ENCODE data around the gene GATA3.

The GATA3 gene

DNA sequence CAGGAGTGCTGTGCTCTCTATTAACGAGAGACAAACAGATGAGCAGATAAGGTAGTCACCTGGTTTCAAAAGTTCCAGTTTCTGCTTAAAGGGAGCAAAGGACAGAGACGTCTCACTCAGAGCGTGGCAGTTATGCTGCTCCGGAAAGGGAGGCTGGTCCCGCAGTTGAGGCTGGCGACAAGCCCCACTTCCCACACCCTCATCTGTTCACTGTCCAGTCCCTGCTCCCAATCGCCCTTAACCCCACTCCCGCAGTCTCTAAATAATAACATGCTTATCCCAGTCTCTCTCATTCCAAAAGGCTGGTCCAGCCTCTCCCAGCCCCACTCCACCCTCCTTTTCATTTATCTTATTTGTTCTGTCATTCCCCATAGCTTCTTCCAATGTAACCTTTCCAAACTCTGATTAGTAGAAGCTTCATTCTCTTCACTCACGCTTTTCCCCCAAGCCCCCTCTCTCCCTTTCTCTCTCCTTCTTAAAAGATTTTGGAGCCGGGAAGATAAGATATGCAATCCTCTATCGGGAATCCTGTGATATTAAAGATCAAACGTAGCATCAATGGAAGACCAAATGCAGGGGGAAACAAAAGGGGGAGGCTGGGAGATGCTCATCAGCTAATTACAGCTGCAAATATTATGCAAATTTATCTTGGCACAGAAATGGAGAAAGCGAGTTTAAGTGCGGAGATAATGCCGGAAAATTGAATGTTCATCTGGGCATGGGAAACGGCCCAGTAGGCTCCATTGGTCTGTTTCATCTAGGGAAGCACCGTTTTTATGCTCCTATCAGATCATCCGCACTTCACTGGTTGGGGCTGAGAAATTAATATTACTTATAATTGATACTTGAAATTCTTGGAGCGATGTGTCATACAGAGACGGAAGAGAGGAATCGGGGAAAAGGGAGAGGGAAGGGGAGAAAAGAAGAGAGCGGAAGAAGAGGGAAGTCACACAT is 16.3 kb upstream of the GATA3 start:
- no peak for DNase-seq (ENCODE audit: low spot score)

DNA sequence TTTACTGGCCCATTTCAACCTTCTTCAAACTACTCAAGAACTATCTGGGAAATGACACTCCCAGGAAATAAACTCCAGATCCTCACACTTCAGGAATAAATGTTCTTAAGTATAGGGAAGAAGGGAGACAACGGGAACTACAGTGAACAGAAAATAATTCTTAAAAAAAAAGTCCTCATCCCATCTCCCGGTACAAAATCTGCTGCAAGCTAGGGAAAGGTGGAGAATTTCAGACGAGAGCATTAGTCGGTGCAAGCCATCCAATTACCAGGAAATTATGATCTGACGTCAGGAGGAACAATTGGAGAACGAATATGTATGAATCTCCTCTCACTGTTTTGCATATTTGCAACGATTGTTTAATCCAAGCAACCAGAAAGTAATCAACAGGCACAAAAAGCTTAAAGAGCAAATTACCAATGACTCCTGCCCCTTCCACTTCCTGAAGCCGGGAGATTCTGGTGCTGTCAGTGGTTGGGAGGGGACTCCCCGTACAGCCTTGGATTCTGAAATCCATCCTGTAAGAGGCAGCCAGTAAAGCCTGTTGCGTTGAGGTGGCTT is 15.1 kb upstream of the GATA3 start:
- DNase-seq (ENCODE audit: low spot score) = no peak

DNA sequence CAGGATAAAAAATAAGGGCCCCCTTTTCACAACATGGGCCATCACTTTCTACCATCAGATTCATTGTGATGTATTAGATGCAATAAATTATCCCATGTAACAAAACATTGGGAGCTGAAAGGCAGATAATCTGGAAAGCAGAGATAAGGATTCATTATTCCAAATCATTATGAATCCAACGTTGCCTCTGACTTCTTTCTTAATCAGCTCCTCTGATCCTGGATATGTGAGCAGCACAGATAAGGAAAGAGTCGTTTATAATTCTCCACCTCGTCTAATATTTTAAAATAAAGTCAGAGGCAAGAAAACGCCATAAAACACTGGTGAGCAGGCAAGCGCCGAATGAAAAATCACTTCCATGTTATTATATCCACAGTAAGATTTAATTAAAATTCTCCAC is 13.8 kb upstream of the GATA3 start:
- DNase-seq (ENCODE audit: low spot score) = no peak

DNA sequence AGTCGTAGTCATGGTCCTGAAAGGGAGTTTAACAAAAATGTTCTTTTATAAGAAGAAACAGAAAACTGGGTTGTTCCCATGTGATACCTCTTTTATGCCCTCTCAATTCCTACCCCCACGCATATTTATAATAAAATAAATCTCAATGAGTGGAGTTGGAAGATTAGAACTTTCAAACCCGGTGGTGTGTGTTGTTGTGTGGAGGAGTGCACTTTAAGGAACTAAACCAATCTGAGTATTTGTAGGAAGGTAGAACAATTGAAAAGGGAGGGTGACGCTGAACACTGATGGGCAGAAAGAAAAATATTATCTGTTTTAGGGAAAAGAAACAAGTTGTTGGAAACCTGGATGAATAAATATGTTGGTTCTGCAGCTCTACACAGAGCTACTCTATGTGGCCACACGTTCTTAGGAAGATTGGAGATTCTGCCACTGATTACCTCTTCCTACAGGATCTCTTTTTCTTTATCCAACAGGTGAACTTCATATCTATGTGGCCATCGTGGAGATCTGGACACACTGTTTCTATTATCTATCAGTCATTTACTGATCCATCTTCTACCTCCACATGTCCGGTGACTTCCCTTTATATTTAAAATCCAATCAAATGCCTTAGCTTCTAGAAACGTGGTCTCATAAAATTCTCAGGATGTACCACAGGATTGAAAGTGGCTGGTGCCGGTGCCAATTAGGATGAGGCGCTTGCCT is 13.1 kb upstream of the GATA3 start:
- DNase-seq (ENCODE audit: low spot score) = no peak

DNA sequence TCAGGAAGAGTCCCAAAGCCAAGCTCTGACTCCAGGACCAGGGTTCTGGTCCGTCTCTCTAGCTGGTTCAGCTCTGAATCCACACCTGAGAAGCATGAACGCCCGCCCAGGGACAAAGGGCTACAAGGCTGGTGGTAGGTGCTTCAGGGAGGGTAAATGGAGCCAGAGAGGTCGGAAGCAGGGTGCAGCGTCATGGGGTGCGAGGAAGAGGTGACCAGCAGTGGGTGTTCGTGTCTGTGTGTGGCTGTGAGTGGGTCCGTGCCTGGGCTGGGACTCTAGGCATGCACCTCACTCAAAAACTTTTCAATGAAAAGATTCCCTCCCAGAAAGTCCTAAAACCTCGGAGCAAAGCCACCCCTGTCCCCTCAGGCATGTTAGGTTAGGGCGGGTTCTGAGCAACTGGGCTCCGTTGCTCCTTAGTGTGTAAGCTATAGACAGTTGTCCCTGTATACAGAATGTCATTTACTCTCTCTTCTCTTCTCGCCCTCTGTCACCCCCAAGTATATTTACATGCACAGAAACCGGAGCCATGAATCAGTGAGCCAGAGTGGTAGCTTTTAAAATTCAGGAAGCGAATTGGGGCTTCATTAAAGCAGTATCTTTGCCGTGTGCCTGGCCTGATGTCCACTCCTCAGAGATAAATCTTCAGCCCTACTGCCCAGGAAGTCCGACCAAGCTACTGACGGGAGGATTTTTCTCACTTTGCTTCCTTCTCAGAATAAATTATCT is 12.3 kb upstream of the GATA3 start:
- DNase-seq (ENCODE audit: low spot score) = no peak

DNA sequence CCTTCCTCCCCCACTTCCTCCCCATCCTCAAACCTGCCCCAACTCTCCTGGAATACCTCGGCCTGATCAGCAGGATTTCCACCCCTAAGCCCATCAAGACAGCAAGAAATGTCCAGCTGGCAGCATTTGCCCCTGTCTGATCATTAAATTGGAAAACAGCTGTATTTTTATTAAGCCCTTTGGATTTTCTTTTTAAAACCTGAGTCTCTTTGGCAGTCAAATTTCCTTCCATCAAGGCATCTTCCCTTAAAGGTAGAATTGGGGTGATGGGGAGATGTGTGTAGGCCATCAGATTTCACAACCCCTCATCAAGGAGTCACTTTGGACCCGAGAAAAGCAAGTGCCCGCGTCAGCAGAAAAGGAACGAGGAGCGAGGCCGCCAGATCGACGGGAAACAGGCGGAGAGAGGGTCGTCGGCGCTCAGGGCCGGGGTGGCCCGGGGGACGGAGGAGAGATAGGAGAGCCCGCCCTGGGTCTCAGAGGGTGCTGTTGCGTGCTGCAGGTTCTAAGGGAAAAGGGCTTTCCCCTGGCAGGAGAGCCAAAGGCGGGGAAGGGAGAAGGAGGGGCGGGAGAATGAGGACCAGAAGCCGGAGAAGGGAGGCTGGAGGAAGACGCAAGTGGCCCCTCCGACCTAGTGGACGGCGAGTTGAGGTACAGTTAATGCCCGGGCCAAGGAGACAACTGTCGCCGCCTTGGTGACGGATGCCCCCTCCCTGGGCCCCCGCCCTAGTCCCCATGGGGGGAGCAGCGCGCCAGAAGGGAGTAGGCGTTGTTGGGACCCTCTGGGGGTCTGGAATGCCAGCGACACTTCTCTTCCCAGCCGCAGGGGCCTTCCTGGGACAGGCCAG is 11.5 kb upstream of the GATA3 start:
- no peak for DNase-seq (ENCODE audit: low spot score)

GRCh38 chr10:8043569-8044306 is 10.8 kb upstream of the GATA3 start:
- DNase-seq (ENCODE audit: low spot score) = no peak

DNA sequence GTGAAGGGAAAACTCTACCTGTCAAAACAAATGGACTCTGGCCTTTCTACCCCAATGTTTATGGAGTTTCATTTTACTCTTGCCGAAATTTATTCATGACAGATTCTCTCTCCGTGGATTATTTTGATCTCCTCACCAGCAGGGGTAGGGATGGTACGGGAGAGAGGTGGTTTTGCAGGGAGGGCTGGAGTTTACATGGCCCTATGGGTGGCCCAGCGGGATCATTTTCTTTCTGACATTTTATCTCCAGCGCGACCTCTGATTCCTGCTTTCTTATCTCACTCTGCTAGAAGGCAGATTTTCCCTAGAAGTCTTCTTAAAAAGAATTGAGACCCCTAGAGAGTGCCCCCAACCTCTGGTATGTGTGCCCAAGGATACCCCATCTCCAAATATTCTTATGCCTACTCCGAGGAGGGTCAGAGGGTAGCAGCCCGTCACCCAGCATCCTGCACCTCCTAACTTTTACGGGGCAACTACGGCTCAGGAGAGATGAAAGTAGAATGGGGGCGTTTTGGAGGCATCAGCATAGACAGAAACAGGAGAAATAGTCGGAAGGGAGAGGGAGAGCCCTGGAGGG is 10.1 kb upstream of the GATA3 start:
- DNase-seq (ENCODE audit: low spot score) = no peak

- no peak for DNase-seq (ENCODE audit: low spot score)
Measured at GRCh38 chr10:8044908-8045725, 9.4 kb upstream of the GATA3 start.

- DNase-seq (ENCODE audit: low spot score) = no peak
Measured at GRCh38 chr10:8045726-8046494, 8.6 kb upstream of the GATA3 start.

DNA sequence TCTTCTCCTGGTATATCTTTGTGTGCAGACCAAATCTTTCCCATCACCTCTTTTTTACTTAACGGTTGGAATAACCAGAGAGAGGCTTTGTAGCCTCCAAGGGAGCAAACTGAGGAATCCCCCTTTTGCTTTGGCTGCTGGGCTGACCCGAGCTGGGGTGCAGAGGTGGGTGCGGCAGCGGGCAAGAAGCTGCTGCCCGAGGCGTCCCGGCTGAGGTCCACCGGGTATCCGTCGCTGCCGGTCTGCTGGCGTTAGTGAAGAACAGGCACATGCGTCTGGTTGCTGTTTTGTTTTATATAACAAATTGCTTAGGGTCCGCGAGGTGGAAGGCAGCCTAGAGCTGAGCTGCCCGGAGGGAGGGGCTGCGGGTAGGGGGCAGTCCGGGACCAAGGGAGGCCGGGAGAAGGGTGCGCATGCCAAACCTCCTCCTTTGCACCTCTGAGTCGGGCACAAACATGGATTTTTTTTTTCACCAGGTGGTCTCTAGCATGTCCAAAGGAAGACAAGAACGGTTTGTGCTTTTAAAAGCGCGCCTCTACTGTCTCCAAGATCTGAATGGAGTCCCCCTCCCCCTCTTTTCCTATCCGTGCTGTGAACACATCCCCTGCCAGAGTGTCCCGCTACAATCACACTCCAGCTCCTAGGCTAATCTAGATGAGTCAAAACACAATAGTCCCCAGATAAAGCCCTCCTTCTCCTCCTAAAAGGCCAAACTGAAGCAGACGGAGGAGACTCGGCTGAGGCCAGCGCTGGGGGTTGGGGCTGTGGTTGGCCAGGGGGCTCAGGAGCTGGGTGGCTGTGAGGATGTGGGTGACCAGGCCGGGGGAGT is 6.8 kb upstream of the GATA3 start:
- DNase-seq (ENCODE audit: low spot score) = no peak

- no peak for DNase-seq (ENCODE audit: low spot score)
Measured at GRCh38 chr10:8048281-8049008, 6.0 kb upstream of the GATA3 start.

- no peak for DNase-seq (ENCODE audit: low spot score)
Measured at GRCh38 chr10:8049045-8049864, 5.2 kb upstream of the GATA3 start.

GRCh38 chr10:8049865-8050555 is 4.5 kb upstream of the GATA3 start:
- no peak for DNase-seq (ENCODE audit: low spot score)

- DNase-seq (ENCODE audit: low spot score) = no peak
Measured at GRCh38 chr10:8050556-8051108, 3.9 kb upstream of the GATA3 start.
